Measurements from ENCODE around the gene EEF2K.

DNA sequence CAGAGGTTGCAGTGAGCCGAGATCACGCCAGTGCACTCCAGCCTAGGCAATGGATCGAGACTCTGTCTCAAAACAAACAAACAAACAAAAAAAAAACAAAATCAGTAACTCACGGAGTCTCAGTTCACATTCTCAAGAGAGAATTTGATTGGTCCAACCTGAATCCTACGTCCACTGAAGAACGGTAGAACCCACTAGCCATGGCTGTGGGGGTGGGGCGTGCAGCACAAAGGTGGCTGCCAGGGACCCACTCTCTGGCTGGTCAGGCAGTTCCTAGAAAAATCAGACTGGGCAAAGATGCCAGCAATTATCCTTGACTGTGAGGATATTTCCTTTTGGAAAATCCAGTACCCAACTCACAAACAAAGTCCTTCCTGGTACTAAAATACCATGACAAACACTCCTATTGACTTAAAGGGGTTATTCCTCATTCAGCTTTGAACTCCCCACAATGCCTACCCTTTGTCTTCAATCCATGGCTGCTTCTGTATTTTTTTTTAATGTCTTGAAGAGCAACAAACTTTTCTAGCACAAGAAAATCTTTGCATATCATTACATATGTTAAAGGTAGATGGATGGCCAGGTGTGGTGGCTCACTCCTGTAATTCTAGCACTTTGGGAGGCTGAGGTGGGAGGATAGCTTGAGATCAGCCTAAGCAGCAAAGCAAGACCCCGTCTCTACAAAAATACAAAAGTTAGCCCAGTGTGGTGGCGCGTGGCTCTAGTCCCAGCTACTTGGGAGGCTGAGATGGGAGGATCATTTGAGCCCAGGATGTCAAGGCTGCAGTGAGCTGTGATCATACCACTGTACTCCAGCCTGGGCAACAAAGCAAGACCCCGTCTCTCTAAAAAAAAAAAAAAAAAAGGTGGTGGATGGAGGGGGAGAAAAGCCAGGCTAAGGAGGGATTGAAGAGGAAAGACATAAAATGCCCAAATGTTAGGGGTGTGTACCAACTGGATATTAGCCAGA, 87.3 kb downstream of the EEF2K start:
- no peak for TF ChIP-seq POLR2A (IDR thresholded peaks at IDR 0.05)
- TF ChIP-seq, protein P1, sequence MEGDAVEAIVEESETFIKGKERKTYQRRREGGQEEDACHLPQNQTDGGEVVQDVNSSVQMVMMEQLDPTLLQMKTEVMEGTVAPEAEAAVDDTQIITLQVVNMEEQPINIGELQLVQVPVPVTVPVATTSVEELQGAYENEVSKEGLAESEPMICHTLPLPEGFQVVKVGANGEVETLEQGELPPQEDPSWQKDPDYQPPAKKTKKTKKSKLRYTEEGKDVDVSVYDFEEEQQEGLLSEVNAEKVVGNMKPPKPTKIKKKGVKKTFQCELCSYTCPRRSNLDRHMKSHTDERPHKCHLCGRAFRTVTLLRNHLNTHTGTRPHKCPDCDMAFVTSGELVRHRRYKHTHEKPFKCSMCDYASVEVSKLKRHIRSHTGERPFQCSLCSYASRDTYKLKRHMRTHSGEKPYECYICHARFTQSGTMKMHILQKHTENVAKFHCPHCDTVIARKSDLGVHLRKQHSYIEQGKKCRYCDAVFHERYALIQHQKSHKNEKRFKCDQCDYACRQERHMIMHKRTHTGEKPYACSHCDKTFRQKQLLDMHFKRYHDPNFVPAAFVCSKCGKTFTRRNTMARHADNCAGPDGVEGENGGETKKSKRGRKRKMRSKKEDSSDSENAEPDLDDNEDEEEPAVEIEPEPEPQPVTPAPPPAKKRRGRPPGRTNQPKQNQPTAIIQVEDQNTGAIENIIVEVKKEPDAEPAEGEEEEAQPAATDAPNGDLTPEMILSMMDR (IDR thresholded peaks at IDR 0.05): no peak
